ENCODE results near the gene DRAXIN. TPM values are rescaled to one million over a fixed set of nuclear protein-coding genes. Genes with fewer than 3 reads are reported as not detected.

DRAXIN gene
- total and polyA plus RNA-seq, 2 donors (not counting 3 experiments of a cell fraction or from before 2014, with no cell fraction given) = 0.44 to 3.2 TPM

DNA sequence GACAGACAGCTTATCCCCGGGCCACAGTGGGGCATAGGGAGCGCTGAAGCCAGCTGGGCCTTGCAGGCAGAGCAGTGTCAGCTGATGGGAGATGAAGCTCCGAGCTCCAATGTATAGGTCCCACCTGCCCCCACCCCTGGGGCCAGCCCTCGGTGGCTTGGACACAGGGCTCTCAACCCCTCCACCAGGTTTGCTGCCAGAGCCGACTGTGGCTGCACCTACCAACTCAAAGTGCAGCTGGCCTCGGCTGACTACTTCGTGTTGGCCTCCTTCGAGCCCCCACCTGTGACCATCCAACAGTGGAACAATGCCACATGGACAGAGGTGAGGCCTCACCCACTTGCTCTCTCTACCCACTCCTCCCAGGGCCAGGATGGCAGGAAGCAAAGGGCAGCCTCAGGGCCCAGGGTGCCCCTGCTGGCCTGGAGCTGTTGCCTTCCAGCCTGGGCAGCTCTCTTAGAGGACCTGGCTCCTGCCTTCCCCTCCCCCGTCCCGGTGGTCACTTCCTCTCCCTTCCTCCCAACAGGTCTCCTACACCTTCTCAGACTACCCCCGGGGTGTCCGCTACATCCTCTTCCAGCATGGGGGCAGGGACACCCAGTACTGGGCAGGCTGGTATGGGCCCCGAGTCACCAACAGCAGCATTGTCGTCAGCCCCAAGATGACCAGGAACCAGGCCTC, 18.3 kb upstream of the DRAXIN start:
- no peaks in the 10 kb centered on the region for H4K20me1 ChIP-seq (replicated peaks; ENCODE audit: control insufficient read depth, extremely low read depth, insufficient read depth, low read length)
- no peak overlapping the region for H3K9ac ChIP-seq (replicated peaks; ENCODE audit: extremely low read depth, insufficient read depth, low read length)
- H3K4me3 ChIP-seq (replicated peaks in 1 of 3; ENCODE audit: insufficient read depth in 1 of 3, low read depth in 1 of 3, low read length in 3 of 3) = no peak overlapping the region
- no peak overlapping the region for H3K27ac ChIP-seq (ENCODE audit: insufficient read depth, low read depth, low read length)
- no TSS peak for BruUV-seq (replicated peaks)
- H3K4me2 ChIP-seq (ENCODE audit: insufficient read depth, low read length) = no peak overlapping the region
- ChIA-PET POLR2A (interaction anchor here (0.5 kb wide), 1 partner anchor 346 kb away, joined by 3 read pairs; the partner anchor contains the start of gene MIIP), CTCF (interaction anchor here (0.7 to 1.5 kb wide), 4 partner anchors 9 to 46 kb away, joined by 3 to 6 read pairs (median 4); partner anchors contain the start of gene FBXO6)
- H3K4me1 ChIP-seq (ENCODE audit: control insufficient read depth, extremely low read depth, insufficient read depth, low read length) = no peaks in the 10 kb centered on the region
- H3K9me3 ChIP-seq (replicated peaks; ENCODE audit: control insufficient read depth, insufficient read depth, low read length) = no peaks in the 10 kb centered on the region
- H3K79me2 ChIP-seq (ENCODE audit: control insufficient read depth, insufficient read depth, low read length) = no peaks in the 10 kb centered on the region
- intact Hi-C loops (cut with micrococcal nuclease) (no loop called here), dilution Hi-C loops (cut with MboI; ENCODE audit: extremely low pct_ligation_motif_present, low sequenced_read_pairs) (no loop called here)
- no peak for DNase-seq (ENCODE audit: low read depth, low spot score)
- FAIRE-seq = no peak
- H3K27me3 ChIP-seq (ENCODE audit: control insufficient read depth in 2 of 2, insufficient read depth in 2 of 2, low read length in 2 of 2) = no peaks in the 10 kb centered on the region
- H2AFZ ChIP-seq (ENCODE audit: low read depth, low read length) = no peak overlapping the region
- TF ChIP-seq GATA2 (IDR thresholded peaks at IDR 0.05; ENCODE audit: insufficient read depth, insufficient read length, low read depth, low read length) (no peak), POLR2A (IDR thresholded peaks at IDR 0.05; ENCODE audit: low read depth, low read length) (no peak)
- H3K36me3 ChIP-seq (ENCODE audit: control insufficient read depth in 2 of 2, extremely low read depth in 1 of 2, insufficient read depth in 2 of 2, low read length in 2 of 2) = peaks cover 0 to 14% of the 10 kb centered on the region in 2 experiments
- no peaks in the 10 kb centered on the region for H3K9me1 ChIP-seq (replicated peaks; ENCODE audit: control insufficient read depth, extremely low read depth, insufficient read depth, low read length)

DNA sequence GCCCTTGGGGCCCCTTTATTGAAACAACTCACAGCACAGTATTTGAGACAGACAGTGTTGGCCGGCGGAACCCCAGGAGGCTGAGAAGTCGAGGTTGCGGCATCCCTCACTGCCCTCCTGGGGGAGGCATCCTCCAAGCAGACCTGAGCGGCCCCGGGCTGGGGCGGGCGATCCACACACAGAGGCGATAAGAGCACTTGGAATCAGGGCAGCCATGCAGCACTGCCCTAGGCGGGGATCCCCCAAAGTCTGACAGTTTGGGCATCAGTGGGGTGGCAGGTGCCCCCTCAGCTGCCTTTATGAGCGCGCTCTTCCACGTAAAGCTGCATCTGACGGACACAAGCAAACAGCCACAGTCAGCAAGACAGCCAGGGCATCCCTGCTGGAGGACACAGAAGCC, 17.0 kb upstream of the DRAXIN start:
- H3K27ac ChIP-seq (ENCODE audit: insufficient read depth, low read depth, low read length) = no peak overlapping the region
- no peaks in the 10 kb centered on the region for H3K27me3 ChIP-seq (ENCODE audit: control insufficient read depth in 2 of 2, insufficient read depth in 2 of 2, low read length in 2 of 2)
- H3K9me3 ChIP-seq (replicated peaks; ENCODE audit: control insufficient read depth, insufficient read depth, low read length) = no peaks in the 10 kb centered on the region
- TF ChIP-seq GATA2 (IDR thresholded peaks at IDR 0.05; ENCODE audit: insufficient read depth, insufficient read length, low read depth, low read length) (no peak), POLR2A (IDR thresholded peaks at IDR 0.05; ENCODE audit: low read depth, low read length) (no peak), JUN (IDR thresholded peaks at IDR 0.05; ENCODE audit: borderline replicate concordance, insufficient read depth, insufficient read length, low read depth) (no peak), FOS (IDR thresholded peaks at IDR 0.05; ENCODE audit: borderline replicate concordance, insufficient read depth, low read length) (no peak), EZH2 (IDR thresholded peaks at IDR 0.05; ENCODE audit: borderline replicate concordance, low read depth, low read length, severe bottlenecking) (no peak), MYC (IDR thresholded peaks at IDR 0.05; ENCODE audit: low read depth, low read length) (no peak), POLR2AphosphoS5 (IDR thresholded peaks at IDR 0.05; ENCODE audit: insufficient read depth, low read depth, low read length) (no peak)
- TF ChIP-seq, protein P1, sequence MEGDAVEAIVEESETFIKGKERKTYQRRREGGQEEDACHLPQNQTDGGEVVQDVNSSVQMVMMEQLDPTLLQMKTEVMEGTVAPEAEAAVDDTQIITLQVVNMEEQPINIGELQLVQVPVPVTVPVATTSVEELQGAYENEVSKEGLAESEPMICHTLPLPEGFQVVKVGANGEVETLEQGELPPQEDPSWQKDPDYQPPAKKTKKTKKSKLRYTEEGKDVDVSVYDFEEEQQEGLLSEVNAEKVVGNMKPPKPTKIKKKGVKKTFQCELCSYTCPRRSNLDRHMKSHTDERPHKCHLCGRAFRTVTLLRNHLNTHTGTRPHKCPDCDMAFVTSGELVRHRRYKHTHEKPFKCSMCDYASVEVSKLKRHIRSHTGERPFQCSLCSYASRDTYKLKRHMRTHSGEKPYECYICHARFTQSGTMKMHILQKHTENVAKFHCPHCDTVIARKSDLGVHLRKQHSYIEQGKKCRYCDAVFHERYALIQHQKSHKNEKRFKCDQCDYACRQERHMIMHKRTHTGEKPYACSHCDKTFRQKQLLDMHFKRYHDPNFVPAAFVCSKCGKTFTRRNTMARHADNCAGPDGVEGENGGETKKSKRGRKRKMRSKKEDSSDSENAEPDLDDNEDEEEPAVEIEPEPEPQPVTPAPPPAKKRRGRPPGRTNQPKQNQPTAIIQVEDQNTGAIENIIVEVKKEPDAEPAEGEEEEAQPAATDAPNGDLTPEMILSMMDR (IDR thresholded peaks at IDR 0.05; ENCODE audit: extremely low read depth in 1 of 2, insufficient read depth in 1 of 2, low read depth in 1 of 2, low read length in 2 of 2) = no peak
- TF ChIP-seq, protein P2, sequence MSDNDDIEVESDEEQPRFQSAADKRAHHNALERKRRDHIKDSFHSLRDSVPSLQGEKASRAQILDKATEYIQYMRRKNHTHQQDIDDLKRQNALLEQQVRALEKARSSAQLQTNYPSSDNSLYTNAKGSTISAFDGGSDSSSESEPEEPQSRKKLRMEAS (IDR thresholded peaks at IDR 0.05; ENCODE audit: insufficient read depth, insufficient read length) = no peak
- peaks cover 0 to 14% of the 10 kb centered on the region in 2 experiments for H3K36me3 ChIP-seq (ENCODE audit: control insufficient read depth in 2 of 2, extremely low read depth in 1 of 2, insufficient read depth in 2 of 2, low read length in 2 of 2)
- dilution Hi-C loops (cut with MboI; ENCODE audit: extremely low pct_ligation_motif_present, low sequenced_read_pairs) = no loop called here
- H3K9ac ChIP-seq (replicated peaks; ENCODE audit: extremely low read depth, insufficient read depth, low read length) = no peak overlapping the region
- CTCF ChIA-PET = interaction anchor here (1.1 kb wide), 1 partner anchor 10 kb away, joined by 4 read pairs; the partner anchor contains the start of gene FBXO6
- DNase-seq (ENCODE audit: low read depth, low spot score) (no peak), FAIRE-seq (no peak)
- no TSS peak for BruUV-seq (replicated peaks)
- H3K4me1 ChIP-seq (ENCODE audit: control insufficient read depth, extremely low read depth, insufficient read depth, low read length) = no peaks in the 10 kb centered on the region
- POLR2A ChIA-PET = no interaction called here
- intact Hi-C loops (cut with micrococcal nuclease) = no loop called here
- H3K9me1 ChIP-seq (replicated peaks; ENCODE audit: control insufficient read depth, extremely low read depth, insufficient read depth, low read length) = no peaks in the 10 kb centered on the region
- H3K4me2 ChIP-seq (ENCODE audit: insufficient read depth, low read length) = no peak overlapping the region
- no peaks in the 10 kb centered on the region for H3K79me2 ChIP-seq (ENCODE audit: control insufficient read depth, insufficient read depth, low read length)
- H3K4me3 ChIP-seq (replicated peaks in 1 of 3; ENCODE audit: insufficient read depth in 1 of 3, low read depth in 1 of 3, low read length in 3 of 3) = no peak overlapping the region
- H4K20me1 ChIP-seq (replicated peaks; ENCODE audit: control insufficient read depth, extremely low read depth, insufficient read depth, low read length) = no peaks in the 10 kb centered on the region
- H2AFZ ChIP-seq (ENCODE audit: low read depth, low read length) = no peak overlapping the region
